ENCODE measurements around the gene CTSZ.

Gene CTSZ

DNA sequence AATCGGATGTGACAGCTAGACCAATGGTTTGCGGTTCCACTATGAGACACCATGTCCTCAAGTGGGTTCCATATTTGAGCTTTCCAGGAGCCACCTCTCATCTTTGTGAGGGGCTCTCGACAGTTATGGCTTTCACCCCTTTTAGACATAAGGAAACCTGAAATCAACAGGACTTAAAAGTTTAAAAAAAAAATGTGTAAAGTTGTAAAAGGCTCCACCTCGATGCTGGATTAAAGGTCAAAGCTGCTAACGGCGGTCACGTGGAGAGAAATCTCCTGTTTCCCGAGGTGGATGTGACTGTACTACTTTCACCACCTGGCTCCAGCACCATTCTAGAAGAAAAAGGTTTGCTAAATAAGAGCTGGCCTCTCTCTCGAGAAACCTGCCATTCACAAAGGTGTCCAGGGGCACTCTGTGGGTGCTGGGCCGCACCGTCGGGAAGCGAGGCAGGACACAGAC lies 24.5 kb upstream of the CTSZ start:
- DNase-seq (ENCODE audit: low read depth), result no peak

DNA sequence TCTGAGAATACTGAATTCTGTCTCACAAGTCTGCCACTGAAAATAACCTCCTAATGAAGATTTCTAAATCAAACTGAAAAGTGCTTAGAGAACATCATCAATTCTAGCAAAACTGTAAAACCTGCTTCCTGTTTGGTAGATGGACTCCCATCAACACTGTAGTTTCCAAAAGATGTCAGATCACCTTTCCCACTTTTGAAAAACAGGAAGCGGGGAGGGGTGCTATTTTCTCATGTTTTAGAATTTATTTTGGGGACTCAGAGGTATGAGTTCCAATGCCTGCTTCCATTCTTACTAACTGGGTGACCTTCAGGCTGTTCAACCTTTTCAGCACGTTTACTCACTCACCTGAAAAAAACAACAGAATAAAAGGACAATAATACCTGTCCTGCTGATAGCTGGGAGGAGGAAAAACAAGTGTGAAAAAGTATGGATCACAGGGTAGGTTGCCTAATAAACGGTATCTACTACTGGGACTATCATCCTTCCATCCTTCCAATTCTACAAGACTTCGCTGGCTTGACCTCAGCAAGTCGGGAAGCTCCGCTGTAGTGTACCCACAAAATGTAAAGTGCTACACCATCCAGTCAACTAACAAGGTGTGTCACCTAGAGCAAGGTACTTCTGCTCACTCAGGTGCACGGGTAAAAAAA lies 24.0 kb upstream of the CTSZ start:
- DNase-seq (ENCODE audit: low read depth), result no peak

DNA sequence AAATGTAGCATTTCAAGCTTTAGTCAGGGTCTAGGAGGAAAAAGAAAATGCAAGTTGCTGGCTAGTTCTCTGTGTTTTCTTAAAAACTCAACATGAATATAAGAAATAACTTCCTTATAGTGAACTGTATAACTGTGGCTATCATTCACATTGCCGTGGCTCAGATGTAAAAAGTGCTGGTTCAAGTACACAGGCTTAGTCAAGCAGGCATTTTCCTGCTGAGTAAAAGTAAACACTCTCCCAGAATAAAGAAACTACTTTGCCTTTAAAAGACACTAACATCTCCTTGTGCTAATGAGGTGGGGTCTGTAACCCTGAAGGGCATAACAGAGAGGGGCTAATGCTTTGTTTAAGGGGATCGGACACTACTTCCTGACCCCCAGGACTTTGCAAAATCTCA lies 21.8 kb upstream of the CTSZ start:
- DNase-seq (ENCODE audit: low read depth), result no peak

DNA sequence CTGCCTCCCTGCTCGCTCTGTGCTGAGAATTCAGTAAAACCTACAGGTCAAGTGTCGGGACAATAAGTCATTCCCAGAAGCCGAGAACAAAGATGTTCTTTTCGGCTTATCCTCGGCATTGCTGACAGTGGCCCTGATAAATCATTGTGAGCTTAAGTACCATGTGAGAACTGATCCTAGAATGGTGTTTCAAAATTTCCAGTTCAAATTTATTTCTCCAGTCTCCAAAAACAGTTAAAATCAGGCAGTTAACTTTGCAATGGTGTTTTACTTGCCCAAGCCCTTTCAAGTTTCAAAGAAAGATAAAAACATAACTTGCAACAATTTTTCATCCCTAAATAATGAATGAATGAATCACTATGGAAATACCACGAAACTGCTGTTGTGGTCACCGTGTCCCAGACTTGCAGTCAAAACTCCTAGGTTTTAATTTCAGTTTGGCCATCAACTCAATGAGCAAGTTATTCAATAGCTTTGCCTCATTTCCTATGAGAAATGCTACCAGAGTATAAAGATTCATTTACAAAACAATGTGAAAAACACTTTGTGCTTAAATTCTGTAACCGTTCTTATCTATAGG lies 20.8 kb upstream of the CTSZ start:
- DNase-seq (ENCODE audit: low read depth), result no peak

DNA sequence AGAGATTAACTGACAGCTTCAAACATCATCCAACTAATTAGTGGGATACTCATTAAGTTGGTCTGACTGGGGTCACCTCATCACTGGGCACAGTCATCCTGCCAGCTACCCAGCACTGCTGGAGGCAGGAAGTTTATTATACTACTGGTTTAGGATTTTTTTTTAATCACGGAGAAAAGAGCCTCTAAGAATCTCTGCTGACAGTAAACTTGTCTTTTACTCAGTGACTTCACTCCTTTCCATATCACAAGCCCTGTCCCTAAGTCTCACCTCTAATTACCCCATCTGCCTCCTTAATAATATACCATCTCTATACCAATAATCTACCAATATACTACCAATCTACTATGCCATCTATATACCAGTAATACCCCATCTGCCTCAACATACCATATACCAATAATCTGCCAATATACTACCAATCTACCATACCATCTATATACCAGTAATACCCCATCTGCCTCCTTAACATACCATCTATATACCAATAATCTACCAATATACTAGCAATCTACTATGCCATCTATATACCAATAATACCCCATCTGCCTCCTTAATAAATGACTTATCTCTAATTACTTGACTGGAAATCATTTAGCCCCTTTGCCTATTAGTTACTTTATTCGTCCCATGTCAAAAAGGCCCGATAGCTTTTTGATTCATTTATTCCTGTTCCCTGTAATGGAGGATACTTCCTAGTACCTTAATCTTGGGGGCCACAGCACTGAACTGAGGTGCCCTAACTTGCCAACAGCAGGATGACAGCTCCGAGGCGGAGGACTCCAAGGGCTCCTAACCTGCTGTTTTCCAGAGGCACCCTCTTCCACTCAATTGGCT lies 20.1 kb upstream of the CTSZ start:
- DNase-seq (ENCODE audit: low read depth), result no peak

DNA sequence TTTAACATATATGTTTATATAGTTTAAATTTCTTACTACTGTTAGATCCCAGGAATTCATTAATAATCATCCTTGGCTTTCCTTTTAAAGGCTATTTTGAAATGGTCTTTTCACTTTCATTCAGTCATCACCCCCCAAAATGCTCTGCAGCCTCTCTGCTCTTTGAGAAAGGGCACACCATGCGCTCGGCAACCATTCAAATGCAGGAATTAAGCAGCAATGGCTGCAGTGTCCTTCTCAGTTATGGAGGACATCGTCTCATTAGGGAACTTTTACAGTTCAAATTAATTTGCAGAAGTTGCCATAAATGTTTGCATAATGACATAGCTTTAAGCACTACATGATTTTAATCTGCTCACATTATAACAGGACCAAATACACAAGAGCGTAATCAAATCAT lies 18.5 kb upstream of the CTSZ start:
- no peak for DNase-seq (ENCODE audit: low read depth)

DNA sequence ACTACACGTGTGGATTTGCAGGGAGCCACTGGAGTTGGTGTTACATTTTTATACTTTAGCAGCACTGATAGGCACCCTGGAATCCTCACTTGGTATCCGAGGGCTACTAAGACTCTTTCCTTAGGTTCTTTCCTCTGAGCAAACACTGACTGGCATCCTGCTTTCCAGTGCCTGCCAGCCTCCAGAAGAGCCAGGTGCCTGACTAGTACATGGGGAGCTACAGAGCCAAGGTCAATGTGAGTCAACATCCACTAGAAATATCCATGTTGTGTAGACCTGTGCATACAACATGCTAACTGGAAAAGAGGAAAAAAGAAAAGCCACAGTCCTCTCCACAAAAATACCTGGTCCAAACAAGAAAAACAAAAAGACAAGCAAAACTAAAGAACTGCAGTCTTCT lies 18.0 kb upstream of the CTSZ start:
- DNase-seq (ENCODE audit: low read depth), result no peak

DNA sequence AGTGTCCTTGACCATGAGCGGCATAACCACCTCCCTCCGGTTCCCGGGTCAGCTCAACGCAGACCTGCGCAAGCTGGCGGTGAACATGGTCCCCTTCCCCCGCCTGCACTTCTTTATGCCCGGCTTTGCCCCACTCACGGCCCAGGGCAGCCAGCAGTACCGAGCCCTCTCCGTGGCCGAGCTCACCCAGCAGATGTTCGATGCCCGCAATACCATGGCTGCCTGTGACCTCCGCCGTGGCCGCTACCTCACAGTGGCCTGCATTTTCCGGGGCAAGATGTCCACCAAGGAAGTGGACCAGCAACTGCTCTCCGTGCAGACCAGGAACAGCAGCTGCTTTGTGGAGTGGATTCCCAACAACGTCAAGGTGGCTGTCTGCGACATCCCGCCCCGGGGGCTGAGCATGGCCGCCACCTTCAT lies 17.1 kb upstream of the CTSZ start:
- DNase-seq (ENCODE audit: low read depth), result no peak

DNA sequence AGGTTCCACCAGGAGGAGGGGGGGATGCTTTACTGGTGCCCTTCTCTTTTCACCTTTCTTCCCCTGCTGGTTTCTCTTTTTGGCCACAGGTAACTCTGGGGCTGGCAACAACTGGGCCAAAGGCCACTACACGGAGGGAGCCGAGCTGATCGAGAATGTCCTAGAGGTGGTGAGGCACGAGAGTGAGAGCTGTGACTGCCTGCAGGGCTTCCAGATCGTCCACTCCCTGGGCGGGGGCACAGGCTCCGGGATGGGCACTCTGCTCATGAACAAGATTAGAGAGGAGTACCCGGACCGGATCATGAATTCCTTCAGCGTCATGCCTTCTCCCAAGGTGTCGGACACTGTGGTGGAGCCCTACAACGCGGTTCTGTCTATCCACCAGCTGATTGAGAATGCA lies 16.6 kb upstream of the CTSZ start:
- no peak for DNase-seq (ENCODE audit: low read depth)

DNA sequence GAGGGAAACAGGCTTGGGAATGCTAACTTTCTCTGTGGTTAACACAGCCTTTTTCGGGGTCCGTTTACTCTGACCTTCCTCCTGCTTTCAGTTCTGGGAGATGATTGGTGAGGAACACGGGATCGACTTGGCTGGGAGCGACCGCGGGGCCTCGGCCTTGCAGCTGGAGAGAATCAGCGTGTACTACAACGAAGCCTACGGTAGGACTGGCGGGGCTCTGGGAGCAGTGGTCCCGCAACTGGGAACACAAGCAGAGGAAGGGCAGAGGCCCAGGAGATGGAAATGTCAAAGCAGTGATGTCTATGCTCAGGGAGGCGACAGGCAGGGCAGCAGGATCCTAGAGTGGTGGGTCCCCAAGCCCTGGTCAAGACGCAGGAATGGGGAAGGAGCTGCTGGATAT lies 15.7 kb upstream of the CTSZ start:
- DNase-seq (ENCODE audit: low read depth), result no peak

DNA sequence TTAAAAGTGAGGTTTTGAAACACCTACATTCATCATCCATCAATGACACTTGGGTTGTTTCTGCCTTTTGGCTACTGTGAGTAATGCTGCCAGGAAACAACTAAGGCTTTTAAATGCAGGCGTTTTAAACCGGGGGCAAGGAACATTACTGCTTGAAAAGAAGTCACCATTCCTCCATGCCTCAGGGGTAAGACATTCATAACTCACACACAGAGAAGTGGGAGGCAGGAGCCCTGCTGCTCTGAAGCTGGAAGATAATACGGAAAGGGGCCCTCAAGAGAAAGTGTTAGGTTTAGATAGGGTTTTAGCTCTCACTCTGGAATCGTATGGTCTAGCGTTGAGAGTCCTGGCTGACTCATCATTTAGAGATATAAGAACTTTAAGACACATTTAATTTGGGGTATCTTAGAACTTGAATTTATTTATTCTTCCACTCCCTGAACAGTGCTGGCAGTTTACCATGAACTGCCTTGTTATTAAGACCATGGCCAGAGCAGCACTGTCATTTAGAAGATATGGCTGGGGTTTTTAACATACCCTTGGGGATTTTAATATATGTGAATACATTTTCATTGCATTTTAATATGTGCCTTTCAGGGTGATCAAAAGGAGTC lies 14.0 kb upstream of the CTSZ start:
- DNase-seq (ENCODE audit: low read depth), result peak; percentile 38

DNA sequence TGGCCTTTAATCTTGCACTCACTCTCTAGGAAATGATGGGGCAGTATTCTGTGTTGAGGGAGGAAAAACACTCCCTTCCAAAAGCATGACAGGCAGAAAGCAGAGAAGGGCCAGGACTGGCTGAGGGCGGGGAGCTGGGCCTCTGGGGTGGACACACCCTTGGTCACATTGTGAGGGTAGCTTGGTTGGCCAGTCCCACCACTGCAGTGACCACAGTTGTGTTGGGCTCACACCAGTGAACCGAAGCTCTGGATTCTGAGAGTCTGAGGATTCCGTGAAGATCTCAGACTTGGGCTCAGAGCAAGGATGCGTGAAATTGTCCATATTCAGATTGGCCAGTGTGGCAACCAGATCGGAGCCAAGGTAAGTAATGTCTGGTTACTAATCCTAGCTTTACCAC lies 12.2 kb upstream of the CTSZ start, which contains the start of gene TUBB1:
Gene TUBB1 (plus strand): TSS at position 213 of the 400 bp plus-strand sequence. CDS start 94 bp downstream, at position 307.
- DNase-seq (ENCODE audit: low read depth), result peak; percentile 43

DNA sequence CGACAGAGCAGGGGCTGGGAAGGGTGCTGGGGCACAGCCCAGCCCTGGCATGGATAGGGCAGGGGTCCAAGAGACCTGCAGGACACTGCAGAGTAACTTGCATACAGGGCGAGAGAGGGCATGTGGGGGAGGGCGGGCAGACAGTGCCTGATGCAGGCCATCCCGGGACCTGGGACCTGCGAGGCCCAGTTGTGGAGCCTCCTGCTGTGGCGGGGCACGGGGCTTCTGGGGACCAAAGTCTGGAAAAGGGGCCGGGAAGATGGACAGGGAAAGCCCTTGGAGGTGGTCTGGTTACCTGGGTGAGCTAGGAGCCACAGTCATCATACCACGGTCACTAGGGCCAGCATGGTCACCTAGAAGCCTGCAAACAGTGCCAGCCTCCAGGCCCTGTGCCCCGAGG lies 11.8 kb upstream of the CTSZ start:
- DNase-seq (ENCODE audit: low read depth), result no peak

DNA sequence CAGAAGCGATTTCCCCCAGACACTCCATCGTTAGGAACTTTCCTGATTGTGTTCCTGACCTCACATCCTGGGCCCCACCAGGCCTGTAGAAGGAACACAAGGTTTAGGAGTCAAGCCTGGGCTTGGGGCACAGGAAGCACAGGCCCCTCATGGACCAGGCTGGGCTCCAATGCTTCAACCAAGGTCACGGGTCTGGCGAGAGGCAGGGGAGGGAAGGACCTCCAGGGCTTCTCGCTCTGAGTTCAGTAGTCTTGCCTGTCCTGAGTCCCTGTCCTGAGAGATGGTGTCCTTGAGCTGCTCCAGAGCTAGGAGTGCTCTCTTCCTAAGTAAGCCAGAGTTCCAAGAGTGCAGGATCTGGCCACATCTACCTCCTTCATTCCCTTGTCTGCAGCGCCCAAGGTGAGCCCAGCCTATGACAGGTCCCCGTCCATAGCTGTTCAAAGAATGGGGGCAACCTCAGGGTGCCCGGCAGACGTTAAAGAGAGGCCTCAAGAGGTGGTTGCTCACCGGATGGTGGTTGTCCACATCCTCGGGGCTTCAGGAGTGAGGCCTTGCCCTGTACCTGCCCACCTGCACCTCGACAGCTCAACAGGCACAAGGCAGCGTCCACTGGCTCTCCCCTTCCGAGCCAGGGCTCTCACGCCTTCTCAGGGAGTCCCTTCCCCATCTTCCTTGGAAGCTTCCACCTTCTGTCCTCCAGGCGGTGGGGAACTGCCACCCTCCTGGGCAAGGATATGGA lies 10.6 kb upstream of the CTSZ start:
- no peak for DNase-seq (ENCODE audit: low read depth)

DNA sequence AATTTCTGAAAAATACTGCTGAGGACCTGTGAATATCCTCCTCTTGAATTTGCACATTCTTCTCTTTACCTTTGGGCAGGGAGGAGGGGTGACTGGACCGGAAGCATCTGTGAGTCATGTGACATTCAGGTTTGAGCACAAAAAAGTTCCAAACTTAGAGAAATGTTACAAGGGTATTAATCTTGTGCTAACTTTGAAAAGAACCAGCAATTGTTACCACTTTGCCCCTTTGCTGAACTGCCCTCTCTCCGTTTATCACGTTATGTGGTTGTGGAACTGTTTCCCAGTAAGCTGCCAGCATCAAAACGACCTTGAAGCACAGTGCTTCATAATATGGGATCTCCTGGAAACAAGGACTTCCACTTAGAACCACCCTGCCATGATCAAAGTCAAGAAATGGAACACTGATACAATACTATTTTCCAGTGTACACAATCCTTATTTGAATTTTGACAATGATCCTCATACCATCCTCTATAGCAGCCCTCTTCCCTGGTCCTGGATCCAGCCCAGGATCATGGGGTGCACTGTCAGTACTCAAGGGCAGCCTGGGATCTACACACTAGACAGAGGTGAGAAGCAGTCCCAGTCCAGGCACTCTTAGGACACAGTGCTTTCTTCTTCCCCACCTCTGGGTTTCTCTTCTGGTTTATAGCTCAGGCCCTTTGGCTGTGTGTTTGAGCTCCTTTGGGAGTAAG lies 9.9 kb upstream of the CTSZ start:
- no peak for DNase-seq (ENCODE audit: low read depth)

DNA sequence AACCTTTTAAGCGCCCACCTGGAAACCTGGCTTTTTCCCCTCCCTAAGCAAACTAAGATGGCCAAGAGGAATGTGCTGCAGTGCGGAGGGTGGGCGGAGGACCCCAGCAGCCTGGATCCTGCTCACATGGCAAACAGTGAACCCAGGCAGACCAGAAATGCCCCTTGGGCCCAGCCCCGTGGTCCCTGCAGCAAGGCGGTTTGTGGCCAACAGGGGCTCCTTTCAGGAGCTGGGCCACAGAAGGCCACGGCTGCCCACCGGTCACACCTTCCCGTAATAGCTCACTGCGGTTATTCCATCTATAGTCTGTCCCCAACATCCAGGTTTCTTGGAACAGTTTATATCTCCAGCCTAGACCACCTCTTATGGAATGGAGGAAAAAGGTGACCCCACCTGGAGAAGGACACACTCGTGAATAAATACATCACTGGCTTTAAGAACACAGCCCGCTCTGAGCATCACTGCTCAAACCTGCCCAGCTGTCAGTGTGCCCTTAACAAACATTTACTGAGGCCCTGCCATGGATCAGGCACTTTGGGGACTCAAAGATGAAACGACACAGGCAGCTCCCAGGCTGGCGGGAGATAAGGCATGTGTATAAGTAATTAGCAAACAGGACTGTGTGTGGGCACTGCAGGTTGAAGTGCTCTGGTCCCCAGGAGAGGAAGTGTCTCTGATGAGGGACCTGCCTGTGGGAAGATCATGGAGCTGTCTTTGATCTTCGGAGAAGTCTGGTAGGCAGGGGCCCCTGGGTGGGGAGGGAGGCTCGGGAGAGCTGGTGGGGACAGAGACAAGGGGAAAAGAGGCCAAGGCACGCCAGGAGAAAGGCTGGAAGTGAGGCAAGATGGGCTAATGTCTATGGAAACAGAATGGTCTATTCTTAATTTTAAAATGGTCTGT lies 9.0 kb upstream of the CTSZ start:
- DNase-seq (ENCODE audit: low read depth), result no peak

DNA sequence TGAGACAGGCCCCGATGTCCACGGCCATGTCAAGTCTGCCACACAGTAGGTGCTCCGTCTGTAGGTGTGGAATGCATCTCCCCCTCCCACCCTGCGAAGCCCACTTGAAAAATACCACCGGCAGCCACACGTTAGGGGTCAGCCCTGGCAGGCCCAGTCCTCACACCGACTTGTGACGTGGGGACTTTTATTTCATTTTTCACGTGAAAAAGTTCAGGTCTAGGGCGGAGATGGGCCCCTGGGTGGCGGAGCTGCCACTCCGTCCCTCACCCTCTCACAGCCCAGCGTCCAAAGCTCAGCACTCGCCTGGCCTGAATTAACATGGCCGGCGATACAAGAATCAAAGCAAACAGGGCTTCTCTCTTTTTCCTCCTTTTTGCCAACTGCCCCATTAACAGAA lies 8.4 kb upstream of the CTSZ start:
- DNase-seq (ENCODE audit: low read depth), result no peak

DNA sequence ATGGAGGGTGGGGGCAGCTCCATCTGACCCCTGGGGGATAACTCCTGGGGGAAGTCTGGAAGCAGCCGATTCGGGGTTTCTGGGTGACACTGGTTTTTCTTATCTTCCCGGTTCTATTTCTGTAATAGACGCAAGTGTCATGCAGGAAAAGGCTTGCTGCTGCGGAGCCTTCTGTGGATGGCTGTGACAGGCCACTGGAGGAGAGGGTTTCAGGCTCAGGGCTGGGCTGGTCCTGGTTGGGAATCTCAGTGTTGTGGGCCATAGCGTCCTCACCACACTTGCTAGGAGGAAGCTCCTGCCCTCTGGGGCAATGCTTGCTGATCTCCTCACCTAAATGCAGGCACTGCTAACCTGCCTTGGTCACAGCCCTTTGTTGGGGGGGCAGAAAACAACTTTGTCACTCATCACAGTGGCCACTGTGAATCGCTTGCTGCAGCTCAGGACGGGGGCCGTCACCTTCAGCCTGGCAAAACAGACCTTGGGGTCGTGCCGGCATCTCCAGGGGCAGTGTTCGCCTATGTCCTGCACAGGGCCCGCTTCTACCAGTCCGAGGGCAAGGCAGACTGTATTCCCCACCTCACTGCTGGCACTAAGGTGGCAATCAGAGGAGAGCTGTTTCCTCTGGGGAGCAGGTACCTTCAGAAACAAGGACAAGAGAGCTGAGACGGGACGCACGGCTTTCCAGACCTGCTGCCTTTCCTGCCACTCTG lies 7.8 kb upstream of the CTSZ start:
- no peak for DNase-seq (ENCODE audit: low read depth)

DNA sequence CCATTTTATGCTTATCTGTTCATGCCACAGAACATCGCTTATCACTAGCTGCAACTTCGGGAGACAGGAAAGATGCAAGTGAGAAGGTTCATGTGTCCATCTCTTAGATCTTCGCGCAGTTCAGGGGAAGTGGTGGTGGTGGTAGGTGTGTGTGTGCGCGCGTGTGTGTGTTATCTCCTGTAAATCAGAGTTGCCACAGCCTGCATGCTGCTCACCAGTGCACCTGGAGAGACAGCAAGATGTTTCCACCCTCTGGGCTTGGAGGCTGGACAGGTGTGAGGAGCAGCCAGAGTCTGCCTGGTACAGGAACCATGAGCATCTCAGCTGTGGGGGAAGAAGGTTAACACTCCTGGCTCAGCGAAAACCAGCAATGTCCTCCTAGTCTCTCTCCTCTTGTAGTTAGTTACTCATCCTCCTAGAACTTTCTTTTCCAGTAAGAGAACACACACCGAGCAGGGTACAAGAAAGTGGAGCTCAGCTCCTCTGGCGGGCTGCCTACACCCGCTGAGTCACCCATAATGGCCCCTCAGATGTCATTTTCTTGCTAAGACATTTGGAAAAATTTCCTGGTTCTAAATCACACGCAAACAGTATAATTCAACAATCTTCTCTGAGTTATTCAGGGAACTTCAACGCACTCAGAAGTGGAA lies 7.0 kb upstream of the CTSZ start:
- DNase-seq (ENCODE audit: low read depth), result no peak
